Measurements from ENCODE around the gene CD200R1. TPM values are rescaled to one million over a fixed set of nuclear protein-coding genes. Genes with fewer than 3 reads are reported as not detected.

CD200R1 gene
- total and polyA plus RNA-seq, 2 of the 8 experiments (the other 6 are each of a cell fraction or from before 2014, with no cell fraction given): 0.02 TPM; not detected in 1

DNA sequence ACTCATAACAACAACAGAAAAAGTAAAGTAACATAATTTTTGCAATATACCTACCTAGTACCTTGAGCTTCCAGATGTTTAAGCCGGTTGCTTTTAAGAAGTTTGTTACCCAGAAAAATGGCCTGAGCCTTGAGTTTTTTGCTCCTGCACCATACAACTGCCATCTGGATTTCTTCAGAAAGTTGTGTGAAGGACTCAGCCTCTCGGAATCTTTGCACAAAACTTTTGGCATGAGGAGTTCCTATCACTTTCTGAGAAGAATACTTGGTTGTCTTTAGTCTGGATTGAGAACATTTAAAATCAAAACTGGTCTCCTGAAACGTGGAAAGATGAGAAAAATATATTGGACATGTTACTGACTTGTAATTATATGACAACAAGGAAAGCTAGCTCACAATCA, 33.2 kb upstream of the CD200R1 start:
- 91% methylated on average over 3 of the region's 3 CpGs; no CpG with 5 or more reads in 1 of the 2 experiments for WGBS, 2 experiments (ENCODE audit: extremely low coverage in 1 of 2, insufficient coverage in 1 of 2, insufficient read length in 1 of 2, insufficient replicate concordance in 2 of 2, low coverage in 1 of 2, low lambda C conversion rate in 2 of 2, missing lambda C conversion rate in 1 of 2)
- no peak overlapping the region for H3K56ac ChIP-seq (replicated peaks; ENCODE audit: insufficient read length, low read depth, low read length)
- no peak for FAIRE-seq
- CTCF ChIA-PET (ENCODE audit: partially characterized antibody): interaction anchor here (0.8 to 1.7 kb wide), 3 partner anchors 29 to 365 kb away, joined by 3 to 5 read pairs (median 4); no protein-coding TSS in a partner anchor
- H3K18ac ChIP-seq (ENCODE audit: extremely low read depth, low read length): no peak overlapping the region
- no peak overlapping the region for H3K23ac ChIP-seq (ENCODE audit: insufficient read length)
- H3K27me3 ChIP-seq (replicated peaks in 1 of 4; ENCODE audit: control insufficient read depth in 3 of 4, extremely low read depth in 1 of 4, insufficient read depth in 3 of 4, low read length in 3 of 4): no peaks in the 10 kb centered on the region
- H3K4me2 ChIP-seq (ENCODE audit: insufficient read depth in 1 of 2, low read depth in 2 of 2, low read length in 2 of 2): no peak overlapping the region
- no peak overlapping the region for H2AFZ ChIP-seq (ENCODE audit: low read length)
- H3K4me3 ChIP-seq (ENCODE audit: extremely low read depth in 1 of 4, insufficient read depth in 2 of 4, low read depth in 3 of 4, low read length in 4 of 4): no peak overlapping the region
- H2AK5ac ChIP-seq (ENCODE audit: low read depth, low read length): no peak overlapping the region
- no peak overlapping the region for H2BK120ac ChIP-seq (replicated peaks; ENCODE audit: low read depth, low read length)
- H3K36me3 ChIP-seq (ENCODE audit: control insufficient read depth in 2 of 4, insufficient read depth in 4 of 4, low read length in 3 of 4): peaks cover 18 to 86% (median 53%) of the 10 kb centered on the region in 4 experiments
- H3K9me3 ChIP-seq (ENCODE audit: insufficient read depth in 2 of 2, low read depth in 1 of 2, low read length in 1 of 2): no peaks in the 10 kb centered on the region
- no peaks in the 10 kb centered on the region for H3K23me2 ChIP-seq (ENCODE audit: low read depth, low read length)
- no peak overlapping the region for H3K27ac ChIP-seq (ENCODE audit: low read depth, low read length)
- no peak overlapping the region for H2BK5ac ChIP-seq (ENCODE audit: low read depth, low read length)
- H4K20me1 ChIP-seq (replicated peaks in 1 of 2; ENCODE audit: control insufficient read depth in 1 of 2, insufficient read depth in 2 of 2, low read length in 2 of 2): peaks cover 0 to 1% of the 10 kb centered on the region in 2 experiments
- no peak overlapping the region for H4K8ac ChIP-seq (ENCODE audit: extremely low read depth, insufficient read depth, low read length)
- no peak overlapping the region for H3K14ac ChIP-seq (ENCODE audit: insufficient read length)
- no peak overlapping the region for H2BK15ac ChIP-seq (ENCODE audit: low read length)
- H4K91ac ChIP-seq (replicated peaks; ENCODE audit: insufficient read length, low read length): no peak overlapping the region
- H4K5ac ChIP-seq (ENCODE audit: insufficient read length, low read depth, low read length): no peak overlapping the region
- no peak overlapping the region for H3K9ac ChIP-seq (replicated peaks in 1 of 4; ENCODE audit: extremely low read depth in 1 of 4, low read depth in 3 of 4, low read length in 3 of 4)
- no peaks in the 10 kb centered on the region for H3K79me1 ChIP-seq (ENCODE audit: low read depth, low read length)
- POLR2A ChIA-PET (ENCODE audit: partially characterized antibody): interaction anchor here (3.3 kb wide), 1 partner anchor 11 kb away, joined by 13 read pairs; a partner anchor contains a TSS
- no peak for DNase-seq (ENCODE audit: low read depth in 1 of 2, low spot score in 2 of 2)
- H3K4me1 ChIP-seq (replicated peaks in 1 of 4; ENCODE audit: control insufficient read depth in 3 of 4, insufficient read depth in 4 of 4, low read length in 3 of 4): no peaks in the 10 kb centered on the region
- peaks cover 0 to 30% of the 10 kb centered on the region in 2 experiments; a peak in 2 of 4 replicates for H3K79me2 ChIP-seq (ENCODE audit: control insufficient read depth in 1 of 2, insufficient read depth in 2 of 2, low read length in 2 of 2)
- no peak overlapping the region for H3K4ac ChIP-seq (replicated peaks; ENCODE audit: insufficient read length, low read depth, low read length)
- no peak for TF ChIP-seq POU5F1 (IDR thresholded peaks at IDR 0.05; ENCODE audit: low read depth, low read length)
- no peak overlapping the region for H2BK20ac ChIP-seq (ENCODE audit: low read length)
- no peak overlapping the region for H2BK12ac ChIP-seq (ENCODE audit: low read depth, low read length)
